Measurements from ENCODE around the gene MACROH2A1.

Gene MACROH2A1

GRCh38 chr5:135369952-135370351, 29.1 kb downstream of the MACROH2A1 start:
- TF ChIP-seq PPARA (CRISPR knock-in tag; IDR thresholded peaks at IDR 0.05; ENCODE audit: borderline replicate concordance) (no peak), BACH2 (CRISPR knock-in tag; IDR thresholded peaks at IDR 0.05; ENCODE audit: borderline replicate concordance) (no peak), TSHZ2 (CRISPR knock-in tag; IDR thresholded peaks at IDR 0.05) (no peak), ARNTL (CRISPR knock-in tag; IDR thresholded peaks at IDR 0.05; ENCODE audit: borderline replicate concordance, low read depth) (no peak), ESRRG (CRISPR knock-in tag; IDR thresholded peaks at IDR 0.05) (no peak), ZNF8 (CRISPR knock-in tag; IDR thresholded peaks at IDR 0.05) (no peak), ZNF70 (CRISPR knock-in tag; IDR thresholded peaks at IDR 0.05) (no peak), CSDC2 (CRISPR knock-in tag; IDR thresholded peaks at IDR 0.05) (no peak)
- ATAC-seq: no peak

GRCh38 chr5:135367554-135367953, 31.5 kb downstream of the MACROH2A1 start:
- no peak for ATAC-seq

GRCh38 chr5:135367076-135367475, 32.0 kb downstream of the MACROH2A1 start:
- peak; percentile 22; the same call in 1 of the 3 replicates for ATAC-seq
- TF ChIP-seq PPARA (CRISPR knock-in tag; IDR thresholded peaks at IDR 0.05; ENCODE audit: borderline replicate concordance) (no peak), TSHZ2 (CRISPR knock-in tag; IDR thresholded peaks at IDR 0.05) (no peak), CSRNP3 (CRISPR knock-in tag; IDR thresholded peaks at IDR 0.05) (no peak), POU6F1 (CRISPR knock-in tag; IDR thresholded peaks at IDR 0.05; ENCODE audit: borderline replicate concordance, low read depth) (no peak), BACH2 (CRISPR knock-in tag; IDR thresholded peaks at IDR 0.05; ENCODE audit: borderline replicate concordance) (no peak)

More at GRCh38 chr5:135367554-135367953, 31.5 kb downstream of the MACROH2A1 start:
- TF ChIP-seq TOX (CRISPR knock-in tag; IDR thresholded peaks at IDR 0.05; ENCODE audit: borderline replicate concordance): no peak
- no peak for TF ChIP-seq TSHZ2 (CRISPR knock-in tag; IDR thresholded peaks at IDR 0.05)
- no peak for TF ChIP-seq GLIS3 (CRISPR knock-in tag; IDR thresholded peaks at IDR 0.05)
- TF ChIP-seq ZNF565 (CRISPR knock-in tag; conservative IDR thresholded peaks at IDR 0.05; ENCODE audit: low read depth): no peak
- no peak for TF ChIP-seq TCF4 (CRISPR knock-in tag; IDR thresholded peaks at IDR 0.05; ENCODE audit: borderline replicate concordance)
- TF ChIP-seq RARB (CRISPR knock-in tag; IDR thresholded peaks at IDR 0.05): no peak
- no peak for TF ChIP-seq POU6F1 (CRISPR knock-in tag; IDR thresholded peaks at IDR 0.05; ENCODE audit: borderline replicate concordance, low read depth)
- TF ChIP-seq ZNF70 (CRISPR knock-in tag; IDR thresholded peaks at IDR 0.05): no peak
- no peak for TF ChIP-seq CSRNP3 (CRISPR knock-in tag; IDR thresholded peaks at IDR 0.05)
- TF ChIP-seq ISL1 (CRISPR knock-in tag; IDR thresholded peaks at IDR 0.05): no peak

All from SK-N-SH treated with all-trans-retinoic acid at 6 μM for 48 hours (cell line).